OCI-LY3 (cell line): Measurements from ENCODE around the gene MAN1B1.

Experiments used
- CTCF ChIP-seq: fragments of 200-600, 300-600 bp; sonication (generic); IDR thresholded peaks from 2 replicates; pipeline ENCODE4 v1.5.1; 2014; ENCODE audit warnings: antibody characterized with exemption, low read length, low read depth
- EZH2phosphoT487 ChIP-seq: fragments of 200-600 bp; shearing (Covaris generic); IDR thresholded peaks from 2 replicates; pipeline ENCODE4 v1.6.1; 2018; ENCODE audit warnings: antibody characterized with exemption, mixed run types, low read depth

- TF ChIP-seq CTCF (no peak), EZH2phosphoT487 (no peak)
Measured at GRCh38 chr9:137077010-137077747, 9.6 kb upstream of the MAN1B1 start, which contains the start of gene UAP1L1.
